ENCODE data around the gene PAX5.

PAX5 gene

GRCh38 chr9:37004424-37004935, 29.6 kb downstream of the PAX5 start:
- DNase-seq (ENCODE audit: low spot score), result no peak
- no peak for TF ChIP-seq CTCF (IDR thresholded peaks at IDR 0.05; ENCODE audit: extremely low read depth, insufficient read depth, missing control alignments)
- in situ Hi-C loops (cut with MboI; ENCODE audit: low pct_unique_long_range_greater_than_20kb, low sequenced_read_pairs, unreplicated experiment), result no loop called here

GRCh38 chr9:37002413-37003217, 31.5 kb downstream of the PAX5 start:
- TF ChIP-seq CTCF (IDR thresholded peaks at IDR 0.05; ENCODE audit: extremely low read depth, insufficient read depth, missing control alignments), result no peak
- in situ Hi-C loops (cut with MboI; ENCODE audit: low pct_unique_long_range_greater_than_20kb, low sequenced_read_pairs, unreplicated experiment), result no loop called here

GRCh38 chr9:37002036-37002412, 32.0 kb downstream of the PAX5 start:
- DNase-seq (ENCODE audit: low spot score), result no peak
- in situ Hi-C loops (cut with MboI; ENCODE audit: low pct_unique_long_range_greater_than_20kb, low sequenced_read_pairs, unreplicated experiment), result no loop called here
- no peak for TF ChIP-seq CTCF (IDR thresholded peaks at IDR 0.05; ENCODE audit: extremely low read depth, insufficient read depth, missing control alignments)

More at GRCh38 chr9:37002413-37003217, 31.5 kb downstream of the PAX5 start:
- DNase-seq (ENCODE audit: low spot score), result no peak

GRCh38 chr9:37001459-37001858, 32.6 kb downstream of the PAX5 start:
- in situ Hi-C loops (cut with MboI; ENCODE audit: low pct_unique_long_range_greater_than_20kb, low sequenced_read_pairs, unreplicated experiment), result no loop called here
- TF ChIP-seq CTCF (IDR thresholded peaks at IDR 0.05; ENCODE audit: extremely low read depth, insufficient read depth, missing control alignments), result no peak
- no peak for DNase-seq (ENCODE audit: low spot score)

GRCh38 chr9:36999728-37000333, 34.2 kb downstream of the PAX5 start:
- no peak for DNase-seq (ENCODE audit: low spot score)
- peak; percentile 54 for TF ChIP-seq CTCF (IDR thresholded peaks at IDR 0.05; ENCODE audit: extremely low read depth, insufficient read depth, missing control alignments)
- in situ Hi-C loops (cut with MboI; ENCODE audit: low pct_unique_long_range_greater_than_20kb, low sequenced_read_pairs, unreplicated experiment), result no loop called here

- in situ Hi-C loops (cut with MboI; ENCODE audit: low pct_unique_long_range_greater_than_20kb, low sequenced_read_pairs, unreplicated experiment), result no loop called here
- no peak for DNase-seq (ENCODE audit: low spot score)
- TF ChIP-seq CTCF (IDR thresholded peaks at IDR 0.05; ENCODE audit: extremely low read depth, insufficient read depth, missing control alignments), result no peak
These were observed 36.7 kb downstream of the PAX5 start for GRCh38 chr9:36997414-36997813.

All from GM13977 (cell line).